ENCODE results near the gene APLP2.

The APLP2 gene

DNA sequence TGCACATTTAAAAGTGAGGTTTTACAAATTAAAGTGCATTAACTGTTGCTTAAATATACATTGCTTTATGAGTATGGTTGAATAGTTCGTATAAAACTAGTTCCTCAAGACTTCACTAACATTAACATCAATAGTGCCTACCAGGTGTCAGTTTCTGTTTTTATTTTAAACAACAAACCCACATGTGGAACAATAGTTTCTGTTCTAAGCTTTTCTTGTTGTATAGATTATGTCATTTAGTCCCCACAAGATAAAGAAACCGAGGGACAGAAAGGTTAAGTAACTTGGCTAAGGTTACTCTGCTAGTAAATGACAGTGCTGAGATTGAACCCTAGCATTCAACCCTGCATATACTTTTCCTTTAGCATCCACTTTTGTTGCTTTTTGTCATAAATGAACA lies 48.5 kb downstream of the APLP2 start:
- no peak for DNase-seq (ENCODE audit: low read depth, low spot score)

GRCh38 chr11:130118636-130119387 lies 49.1 kb downstream of the APLP2 start:
- DNase-seq (ENCODE audit: low read depth, low spot score), result no peak

GRCh38 chr11:130120045-130120444 lies 50.4 kb downstream of the APLP2 start:
- DNase-seq (ENCODE audit: low read depth, low spot score), result no peak

DNA sequence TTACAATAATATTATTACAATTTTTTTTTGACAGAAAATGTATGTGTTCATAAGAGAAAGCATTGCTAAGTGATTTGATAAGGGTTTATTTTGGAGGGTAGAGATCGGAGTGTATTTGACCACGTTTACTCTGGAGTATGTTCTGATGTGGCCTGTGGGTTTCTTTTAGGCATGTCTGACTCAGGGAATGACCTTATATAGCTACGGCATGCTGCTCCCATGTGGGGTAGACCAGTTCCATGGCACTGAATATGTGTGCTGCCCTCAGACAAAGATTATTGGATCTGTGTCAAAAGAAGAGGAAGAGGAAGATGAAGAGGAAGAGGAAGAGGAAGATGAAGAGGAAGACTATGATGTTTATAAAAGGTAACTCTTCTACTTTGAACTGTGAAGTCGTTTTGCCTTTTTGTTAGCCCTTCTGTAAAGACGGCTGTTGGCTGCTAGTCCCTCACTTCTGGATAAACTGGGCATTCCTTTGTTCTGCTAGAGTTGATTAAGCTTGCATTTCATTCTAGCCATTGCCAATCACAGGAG lies 51.8 kb downstream of the APLP2 start:
- DNase-seq (ENCODE audit: low read depth, low spot score), result no peak

DNA sequence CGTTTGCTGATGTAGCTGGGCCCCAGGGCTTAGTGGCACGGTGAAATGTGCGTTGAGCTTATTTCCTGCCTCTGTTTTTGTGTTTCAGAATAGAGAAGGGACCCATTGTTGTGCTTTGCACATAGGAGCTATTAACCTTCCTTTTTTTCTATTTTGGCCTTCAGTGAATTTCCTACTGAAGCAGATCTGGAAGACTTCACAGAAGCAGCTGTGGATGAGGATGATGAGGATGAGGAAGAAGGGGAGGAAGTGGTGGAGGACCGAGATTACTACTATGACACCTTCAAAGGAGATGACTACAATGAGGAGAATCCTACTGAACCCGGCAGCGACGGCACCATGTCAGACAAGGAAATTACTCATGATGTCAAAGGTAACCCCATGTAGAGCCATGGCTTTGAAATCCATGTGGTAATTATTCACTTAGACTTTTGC lies 52.5 kb downstream of the APLP2 start:
- DNase-seq (ENCODE audit: low read depth, low spot score), result no peak

DNA sequence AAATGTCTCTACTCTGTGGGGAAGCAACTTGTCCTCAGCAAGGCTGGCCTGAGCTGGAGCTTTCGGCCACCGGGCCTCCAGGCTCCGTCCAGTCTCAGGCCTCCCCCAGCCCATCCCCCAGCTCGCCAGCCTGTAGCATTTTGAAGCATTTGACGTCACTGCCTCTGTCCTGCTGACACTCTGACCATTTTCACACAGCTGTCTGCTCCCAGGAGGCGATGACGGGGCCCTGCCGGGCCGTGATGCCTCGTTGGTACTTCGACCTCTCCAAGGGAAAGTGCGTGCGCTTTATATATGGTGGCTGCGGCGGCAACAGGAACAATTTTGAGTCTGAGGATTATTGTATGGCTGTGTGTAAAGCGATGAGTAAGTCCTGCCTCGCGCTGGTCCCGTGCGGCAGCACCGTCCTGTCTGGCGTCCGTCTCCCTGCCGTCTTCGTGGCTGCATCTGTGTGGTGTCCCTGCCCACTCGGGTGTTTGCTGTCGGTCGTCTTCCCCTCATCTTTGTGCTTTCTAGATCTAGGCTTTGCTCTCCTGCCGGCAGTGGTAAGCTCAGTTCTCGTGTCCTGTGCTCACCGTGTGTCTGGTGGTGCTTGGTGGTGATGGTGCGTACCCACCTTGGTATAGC lies 53.8 kb downstream of the APLP2 start:
- DNase-seq (ENCODE audit: low read depth, low spot score), result no peak

DNA sequence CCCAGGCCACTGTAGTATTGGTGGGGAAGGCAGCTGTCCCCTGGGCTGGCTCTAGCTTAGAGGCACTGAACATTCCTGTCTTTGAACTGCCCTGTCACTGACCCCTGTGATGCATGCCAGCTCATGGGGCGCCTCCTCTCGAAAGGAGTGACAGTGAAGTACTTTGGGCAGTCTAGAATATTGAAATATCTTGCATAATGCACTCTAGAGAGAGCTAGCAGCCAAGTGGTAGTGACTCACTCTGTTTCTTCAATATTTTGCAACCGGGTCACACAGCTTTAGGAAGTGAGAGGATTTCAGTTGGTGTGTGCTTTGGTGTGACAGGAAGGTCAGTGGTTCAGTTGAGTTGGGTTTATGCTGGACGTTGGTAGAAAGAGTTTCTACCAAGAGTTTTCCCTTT lies 54.4 kb downstream of the APLP2 start:
- DNase-seq (ENCODE audit: low read depth, low spot score), result no peak

GRCh38 chr11:130125638-130126037 lies 55.9 kb downstream of the APLP2 start:
- no peak for DNase-seq (ENCODE audit: low read depth, low spot score)

GRCh38 chr11:130126516-130126915 lies 56.8 kb downstream of the APLP2 start:
- DNase-seq (ENCODE audit: low read depth, low spot score), result no peak

DNA sequence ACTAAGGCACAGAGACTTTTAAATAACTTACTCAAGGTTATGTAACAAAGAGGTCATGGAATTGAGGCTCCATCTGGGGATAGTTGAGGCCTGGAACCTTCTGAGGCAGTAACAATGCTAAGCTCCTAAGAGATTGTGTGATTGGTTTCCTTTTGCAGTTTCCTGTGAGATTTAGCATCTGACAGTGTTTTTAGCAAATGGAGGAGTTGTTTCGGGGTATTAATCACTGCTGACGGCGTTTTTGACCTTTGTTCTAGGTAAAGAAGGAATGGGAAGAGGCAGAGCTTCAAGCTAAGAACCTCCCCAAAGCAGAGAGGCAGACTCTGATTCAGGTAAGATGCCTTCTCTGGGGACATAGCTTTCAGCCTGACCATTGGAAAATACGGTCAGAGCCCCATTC lies 57.8 kb downstream of the APLP2 start:
- DNase-seq (ENCODE audit: low read depth, low spot score), result no peak

DNA sequence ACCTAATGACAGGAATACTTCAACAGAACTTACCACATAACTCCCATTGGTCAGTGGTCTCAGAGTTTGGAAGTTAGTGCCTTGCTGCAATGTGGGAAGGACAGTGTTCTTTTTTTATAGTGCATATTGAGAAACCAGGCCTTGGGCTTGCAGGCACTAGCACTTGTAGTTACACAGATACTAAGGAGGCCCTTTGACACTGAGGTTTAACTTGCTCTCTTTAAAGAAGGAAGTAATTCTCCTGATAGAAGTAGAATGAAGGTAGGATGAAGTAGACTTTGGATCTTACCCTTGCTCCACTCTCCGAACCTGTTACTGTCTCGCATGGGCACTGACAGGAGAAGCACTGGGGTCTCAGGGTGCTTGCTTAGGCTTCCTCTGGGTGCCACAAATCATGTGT lies 58.9 kb downstream of the APLP2 start:
- no peak for DNase-seq (ENCODE audit: low read depth, low spot score)

- no peak for DNase-seq (ENCODE audit: low read depth, low spot score)
These were observed 60.2 kb downstream of the APLP2 start for GRCh38 chr11:130129922-130130321.

- peak; percentile 47 for DNase-seq (ENCODE audit: low read depth, low spot score)
These were observed 62.5 kb downstream of the APLP2 start for GRCh38 chr11:130131961-130132850.

- DNase-seq (ENCODE audit: low read depth, low spot score), result no peak
These were observed 64.0 kb downstream of the APLP2 start for GRCh38 chr11:130133716-130134115.

DNA sequence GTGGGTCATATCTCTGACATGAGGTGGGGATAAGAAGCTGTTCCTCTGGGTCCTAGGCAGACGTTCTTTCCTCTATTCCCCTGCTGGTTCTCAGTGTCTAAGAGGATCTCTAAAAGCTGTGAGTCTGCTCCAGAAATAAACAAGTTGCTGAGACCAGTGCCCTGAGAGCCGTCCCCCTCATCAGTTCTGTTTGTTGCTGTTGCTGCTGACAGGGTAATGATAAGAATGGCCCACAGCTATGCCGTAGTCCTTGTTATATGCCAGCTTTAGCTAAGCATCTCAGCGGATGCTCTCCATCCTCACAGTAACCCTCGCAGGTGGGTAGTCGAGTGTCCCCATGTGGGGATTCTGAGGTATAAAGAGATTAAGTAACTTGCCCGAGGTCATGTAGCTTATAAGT lies 66.4 kb downstream of the APLP2 start:
- DNase-seq (ENCODE audit: low read depth, low spot score), result no peak

DNA sequence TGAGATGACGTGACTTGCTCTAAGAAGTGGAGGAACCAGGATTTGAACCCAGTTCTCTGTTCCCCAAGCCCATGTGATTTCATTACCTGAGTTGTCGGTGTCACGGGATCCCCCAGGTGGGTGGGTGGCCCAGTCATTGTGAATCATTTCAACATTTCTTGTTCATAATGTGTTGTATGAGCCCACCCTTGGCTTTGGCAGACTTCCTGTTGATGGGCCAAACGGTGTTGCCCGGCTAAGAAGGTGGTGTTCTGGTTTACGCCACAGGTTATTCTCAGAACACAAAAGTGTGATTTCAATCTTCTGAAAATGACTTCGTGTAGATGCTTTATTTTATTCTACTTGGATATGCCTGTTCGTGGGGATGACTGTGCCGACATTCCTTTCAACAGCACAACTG lies 68.3 kb downstream of the APLP2 start:
- DNase-seq (ENCODE audit: low read depth, low spot score), result no peak

DNA sequence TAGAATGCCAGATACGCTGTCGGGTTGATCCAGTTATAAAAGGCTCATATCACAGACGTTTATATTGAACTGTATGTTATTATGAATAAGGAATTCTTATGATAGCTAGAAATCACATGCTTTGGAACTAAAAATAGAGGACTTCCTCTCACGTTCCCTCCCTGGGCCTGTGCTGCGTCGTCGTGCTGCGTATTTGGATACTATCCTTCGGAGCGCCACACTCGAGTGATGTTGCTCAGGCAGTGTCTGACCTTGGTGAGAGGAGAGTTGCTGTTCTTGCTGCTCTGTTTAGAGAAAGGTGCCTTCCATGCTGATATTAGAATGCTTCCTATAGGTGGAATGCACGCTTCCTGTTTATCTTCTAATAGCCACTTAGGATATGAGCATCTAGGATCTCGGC lies 69.7 kb downstream of the APLP2 start:
- no peak for DNase-seq (ENCODE audit: low read depth, low spot score)

DNA sequence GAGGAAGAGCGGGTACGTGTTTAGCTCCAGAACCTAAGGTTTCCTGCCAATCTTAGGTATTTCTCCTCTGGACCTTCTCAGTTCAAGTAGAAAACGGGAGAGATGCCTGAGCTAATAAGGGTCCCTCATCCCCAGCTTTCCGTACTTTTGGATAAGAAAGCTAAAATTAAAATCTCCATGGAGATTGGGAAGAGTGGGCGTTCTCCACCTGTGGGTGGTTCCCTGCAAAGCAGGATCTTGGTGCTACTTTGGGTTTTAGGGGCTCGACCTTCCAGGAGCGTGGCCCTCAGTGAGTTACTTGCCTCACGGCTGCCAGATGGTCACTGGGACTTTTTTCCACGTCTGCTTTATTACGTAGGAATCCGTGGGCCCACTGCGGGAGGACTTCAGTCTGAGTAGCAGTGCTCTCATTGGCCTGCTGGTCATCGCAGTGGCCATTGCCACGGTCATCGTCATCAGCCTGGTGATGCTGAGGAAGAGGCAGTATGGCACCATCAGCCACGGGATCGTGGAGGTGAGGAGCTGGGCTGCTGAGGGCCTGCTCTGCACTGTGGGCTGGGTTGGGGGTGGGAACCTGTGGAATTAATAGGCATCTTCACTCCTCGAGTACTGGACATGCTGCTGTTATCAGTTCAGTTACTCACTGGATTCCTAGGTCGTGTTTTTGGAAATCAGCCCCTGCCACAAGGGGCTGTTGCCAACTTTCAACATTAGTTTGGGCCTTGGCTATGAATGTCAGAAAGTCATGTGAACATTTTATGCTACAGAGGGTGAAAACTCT lies 72.1 kb downstream of the APLP2 start:
- DNase-seq (ENCODE audit: low read depth, low spot score), result no peak

GRCh38 chr11:130144141-130144540 lies 74.4 kb downstream of the APLP2 start:
- DNase-seq (ENCODE audit: low read depth, low spot score), result no peak

- no peak for DNase-seq (ENCODE audit: low read depth, low spot score)
These were observed 75.2 kb downstream of the APLP2 start for GRCh38 chr11:130144861-130145281.

- DNase-seq (ENCODE audit: low read depth, low spot score), result no peak
These were observed 75.7 kb downstream of the APLP2 start for GRCh38 chr11:130145311-130145812.
